WTC11 (cell line): ENCODE results near the gene CDC20. TPM values are rescaled to one million over a fixed set of nuclear protein-coding genes. Genes with fewer than 3 reads are reported as not detected.

Source experiments
- ATAC-seq: fragments of 200-7000 bp; cut with Tn5 transposase; 2 replicates; pipeline ENCODE4 v1.10.0; 2021; ENCODE audit warnings: mild to moderate bottlenecking, moderate library complexity
- Bru-seq: library from RNA; stranded (reverse); fragments of 400-500 nt; gene quantifications from one replicate; lab custom pipeline; 2021; lab: Mats Ljungman, UMichigan
- CTCF ChIA-PET: fragments of 300-600 bp; sonication (Branson Sonifier 250); formaldehyde crosslinking; loops from one replicate; lab custom pipeline; 2021; ENCODE audit warnings: antibody characterized with exemption; lab: Charles Lee
- POLR2A ChIA-PET: fragments of 350-600 bp; sonication (Branson Sonifier 250); formaldehyde crosslinking; loops from one replicate; lab custom pipeline; 2021; ENCODE audit warnings: antibody characterized with exemption; lab: Charles Lee
- DNase-seq: peaks from one replicate; pipeline ENCODE4 v3.0.0; 2021; ENCODE audit warnings: low spot score
- H3K27ac Mint-ChIP-seq: 2 replicates; pipeline ENCODE4 v1.8.0; 2021; ENCODE audit warnings: mixed read lengths
- H3K27me3 Mint-ChIP-seq: 2 replicates; pipeline ENCODE4 v1.8.0; 2021; ENCODE audit warnings: low read depth, mild to moderate bottlenecking, moderate library complexity, mixed read lengths
- H3K36me3 Mint-ChIP-seq: 2 replicates; pipeline ENCODE4 v1.8.0; 2021; ENCODE audit warnings: mixed read lengths
- H3K4me1 Mint-ChIP-seq: 2 replicates; pipeline ENCODE4 v1.8.0; 2022; ENCODE audit warnings: mixed read lengths
- H3K4me3 Mint-ChIP-seq: 2 replicates; pipeline ENCODE4 v1.8.0; 2021; ENCODE audit warnings: mild to moderate bottlenecking, moderate library complexity, mixed read lengths
- H3K9me3 Mint-ChIP-seq: 2 replicates; pipeline ENCODE4 v1.8.0; 2021; ENCODE audit warnings: mixed read lengths
- CREB1 ChIP-seq: sonication (generic); formaldehyde crosslinking; IDR thresholded peaks from 2 replicates; pipeline ENCODE4 v1.8.0; 2023; ENCODE audit warnings: mild to moderate bottlenecking, missing genetic modification reagents
- CREM ChIP-seq: sonication (generic); formaldehyde crosslinking; IDR thresholded peaks from 2 replicates; pipeline ENCODE4 v1.8.1; 2022; ENCODE audit warnings: mild to moderate bottlenecking, missing genetic modification reagents, moderate library complexity
- ETV6 ChIP-seq: sonication (generic); formaldehyde crosslinking; IDR thresholded peaks from 2 replicates; pipeline ENCODE4 v1.8.1; 2022; ENCODE audit warnings: mild to moderate bottlenecking, missing genetic modification reagents
- FOXP1 ChIP-seq: sonication (generic); formaldehyde crosslinking; IDR thresholded peaks from 2 replicates; pipeline ENCODE4 v1.8.0; 2022; ENCODE audit warnings: missing genetic modification reagents, mild to moderate bottlenecking, moderate library complexity, borderline replicate concordance
- GABPB1 ChIP-seq: sonication (generic); formaldehyde crosslinking; IDR thresholded peaks from 2 replicates; pipeline ENCODE4 v1.8.1; 2023; ENCODE audit warnings: mild to moderate bottlenecking, missing genetic modification reagents
- IRF2 ChIP-seq: sonication (generic); formaldehyde crosslinking; IDR thresholded peaks from 2 replicates; pipeline ENCODE4 v1.8.0; 2022; ENCODE audit warnings: low read depth, missing genetic modification reagents, borderline replicate concordance
- JAZF1 ChIP-seq: fragments of 250-450 bp; sonication (Bioruptor Pico); IDR thresholded peaks from 2 replicates; pipeline ENCODE4 v1.9.0; 2021; ENCODE audit warnings: moderate library complexity, mild to moderate bottlenecking, inconsistent platforms
- KAT7 ChIP-seq: sonication (generic); formaldehyde crosslinking; IDR thresholded peaks from 2 replicates; pipeline ENCODE4 v1.8.1; 2023; ENCODE audit warnings: missing genetic modification reagents, mild to moderate bottlenecking, borderline replicate concordance
- NFE2L1 ChIP-seq: sonication (generic); formaldehyde crosslinking; IDR thresholded peaks from 2 replicates; pipeline ENCODE4 v1.8.1; 2023; ENCODE audit warnings: missing genetic modification reagents
- PRRX2 ChIP-seq: fragments of 250-450 bp; sonication (Bioruptor Pico); IDR thresholded peaks from 2 replicates; pipeline ENCODE4 v1.8.0; 2021; ENCODE audit warnings: mild to moderate bottlenecking
- RELA ChIP-seq: sonication (generic); formaldehyde crosslinking; IDR thresholded peaks from 2 replicates; pipeline ENCODE4 v1.8.1; 2022; ENCODE audit warnings: missing genetic modification reagents, mild to moderate bottlenecking, borderline replicate concordance
- TP53 ChIP-seq: sonication (generic); formaldehyde crosslinking; IDR thresholded peaks from 2 replicates; pipeline ENCODE4 v1.8.1; 2023; ENCODE audit warnings: mild to moderate bottlenecking, missing genetic modification reagents
- ZBTB21 ChIP-seq: sonication (generic); formaldehyde crosslinking; IDR thresholded peaks from 2 replicates; pipeline ENCODE4 v1.8.1; 2023; ENCODE audit warnings: mild to moderate bottlenecking, missing genetic modification reagents, borderline replicate concordance
- ZNF121 ChIP-seq: sonication (generic); formaldehyde crosslinking; IDR thresholded peaks from 2 replicates; pipeline ENCODE4 v1.8.0; 2023; ENCODE audit warnings: missing genetic modification reagents
- ZNF232 ChIP-seq: sonication (generic); formaldehyde crosslinking; IDR thresholded peaks from 2 replicates; pipeline ENCODE4 v1.8.0; 2022; ENCODE audit warnings: mild to moderate bottlenecking, missing genetic modification reagents
- ZNF423 ChIP-seq: fragments of 250-450 bp; sonication (Bioruptor Pico); IDR thresholded peaks from 2 replicates; pipeline ENCODE4 v2.1.2; 2022; ENCODE audit warnings: mild to moderate bottlenecking, moderate library complexity
- long read RNA-seq, 3 experiments: library from RNA in 1 of 3; library from capped mRNA in 1 of 3; library from polyadenylated mRNA in 1 of 3; unstranded in 2 of 3; stranded (forward) in 1 of 3; transcript quantifications; one replicate each; pipeline ENCODE4 v2.0.0, GENCODE V29; 2021
- total RNA-seq: library from RNA; stranded (reverse); gene quantifications from 3 replicates; pipeline ENCODE4 v1.2.3, GENCODE V29; 2021
- TF ChIP-seq, protein P1 (sequence below): fragments of 200-600 bp; IDR thresholded peaks from 2 replicates; pipeline ENCODE4 v1.8.0; 2022; ENCODE audit warnings: antibody characterized with exemption
- TF ChIP-seq, protein P2 (sequence below): fragments of 250-450 bp; sonication (Bioruptor Pico); IDR thresholded peaks from 2 replicates; pipeline ENCODE4 v1.9.0; 2021; ENCODE audit warnings: moderate library complexity, mild to moderate bottlenecking, inconsistent platforms, borderline replicate concordance
- TF ChIP-seq, protein P3 (sequence below): sonication (generic); formaldehyde crosslinking; IDR thresholded peaks from 2 replicates; pipeline ENCODE4 v1.8.1; 2022; ENCODE audit warnings: mild to moderate bottlenecking, moderate library complexity, missing genetic modification reagents
- TF ChIP-seq, protein P4 (sequence below): sonication (generic); formaldehyde crosslinking; IDR thresholded peaks from 2 replicates; pipeline ENCODE4 v1.8.1; 2022; ENCODE audit warnings: low read depth, mild to moderate bottlenecking, moderate library complexity, missing genetic modification reagents, borderline replicate concordance
- TF ChIP-seq, protein P5 (sequence below): sonication (generic); formaldehyde crosslinking; conservative IDR thresholded peaks from 2 replicates; pipeline ENCODE4 v1.8.1; 2023; ENCODE audit warnings: mild to moderate bottlenecking, low read depth, missing genetic modification reagents, moderate library complexity
- TF ChIP-seq, protein P6 (sequence below): sonication (generic); formaldehyde crosslinking; IDR thresholded peaks from 2 replicates; pipeline ENCODE4 v1.8.1; 2023; ENCODE audit warnings: mild to moderate bottlenecking, missing genetic modification reagents
- TF ChIP-seq, protein P7 (sequence below): sonication (generic); formaldehyde crosslinking; IDR thresholded peaks from 2 replicates; pipeline ENCODE4 v1.8.1; 2023; ENCODE audit warnings: mild to moderate bottlenecking, moderate library complexity, missing genetic modification reagents

Gene CDC20
- total RNA-seq (246 to 280 TPM (median 265 TPM) in 3 replicates), Bru-seq, nascent RNA (percentile 95 among the genes with signal in this experiment)
- long read RNA-seq, experiment 1, transcript CDC20-202 (10 exons, 1,777 nt): minor isoform, 143 of 1,030 reads
- long read RNA-seq, experiment 1, transcript CDC20-201 (11 exons, 1,675 nt): major isoform, 816 of 1,030 reads
- long read RNA-seq, experiment 1, partial matches to known transcripts: 30 of 1,030 reads
- long read RNA-seq, experiment 1, other reads (novel, unspliced or antisense): 37 of 1,030 reads
- long read RNA-seq, experiment 2, transcript CDC20-201 (11 exons, 1,675 nt): minor isoform, 49 of 322 reads
- long read RNA-seq, experiment 2, transcript CDC20-204 (3 exons, 422 nt): minor isoform, 5 of 322 reads
- long read RNA-seq, experiment 2, transcript CDC20-202 (10 exons, 1,777 nt): major isoform, 137 of 322 reads
- long read RNA-seq, experiment 2, partial matches to known transcripts: 96 of 322 reads
- long read RNA-seq, experiment 2, other reads (novel, unspliced or antisense): 35 of 322 reads
- long read RNA-seq, experiment 3, transcript CDC20-202 (10 exons, 1,777 nt): minor isoform, 69 of 744 reads
- long read RNA-seq, experiment 3, transcript CDC20-201 (11 exons, 1,675 nt): major isoform, 639 of 744 reads
- long read RNA-seq, experiment 3, partial matches to known transcripts: 13 of 744 reads
- long read RNA-seq, experiment 3, other reads (novel, unspliced or antisense): 23 of 744 reads

DNA sequence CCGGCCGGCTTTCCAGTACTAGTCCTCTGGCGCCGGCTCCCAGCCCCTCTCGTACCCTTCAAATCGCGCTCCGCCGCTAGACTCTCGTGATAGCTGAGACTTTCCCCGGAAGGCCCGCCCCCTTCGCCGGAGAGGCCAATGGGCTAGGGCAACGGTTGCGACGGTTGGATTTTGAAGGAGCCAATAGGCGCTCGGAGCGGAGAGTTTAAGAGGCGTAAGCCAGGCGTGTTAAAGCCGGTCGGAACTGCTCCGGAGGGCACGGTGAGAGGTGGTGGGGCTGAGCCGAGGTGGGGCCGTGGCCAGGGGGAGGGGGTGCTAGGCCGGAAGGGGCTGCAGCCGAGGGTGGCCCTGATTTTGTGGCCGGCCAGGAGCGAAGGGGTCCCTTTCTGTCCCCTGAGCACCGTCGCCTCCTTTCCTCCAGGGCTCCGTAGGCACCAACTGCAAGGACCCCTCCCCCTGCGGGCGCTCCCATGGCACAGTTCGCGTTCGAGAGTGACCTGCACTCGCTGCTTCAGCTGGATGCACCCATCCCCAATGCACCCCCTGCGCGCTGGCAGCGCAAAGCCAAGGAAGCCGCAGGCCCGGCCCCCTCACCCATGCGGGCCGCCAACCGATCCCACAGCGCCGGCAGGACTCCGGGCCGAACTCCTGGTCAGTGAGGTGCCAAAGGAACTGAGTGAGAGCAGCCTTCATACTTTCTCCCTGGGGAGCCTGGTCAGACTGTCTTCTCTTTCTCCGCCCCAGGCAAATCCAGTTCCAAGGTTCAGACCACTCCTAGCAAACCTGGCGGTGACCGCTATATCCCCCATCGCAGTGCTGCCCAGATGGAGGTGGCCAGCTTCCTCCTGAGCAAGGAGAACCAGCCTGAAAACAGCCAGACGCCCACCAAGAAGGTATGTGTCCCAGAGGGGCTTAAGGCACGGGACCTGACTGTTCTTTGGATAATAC lies at the start of gene CDC20:
Gene CDC20, plus strand, starts transcription at position 236 of the 948 bp plus-strand sequence. Its CDS starts 235 bp downstream, at position 471.
- peak within 1 kb of the TSS; percentile 99 for H3K27ac Mint-ChIP-seq
- POLR2A ChIA-PET: interaction anchor here (0.6 to 2.5 kb wide), 22 partner anchors 9 to 513 kb away, joined by 3 to 21 read pairs (median 5); partner anchors contain the start of genes C1orf210, ELOVL1, KDM4A and MED8
- peaks cover 54% of the 10 kb centered on the region for H3K36me3 Mint-ChIP-seq
- peaks cover 29% of the 10 kb centered on the region for H3K4me1 Mint-ChIP-seq
- ATAC-seq: peak; percentile 97
- H3K9me3 Mint-ChIP-seq: no peaks in the 10 kb centered on the region
- peak; percentile 100 for DNase-seq
- H3K27me3 Mint-ChIP-seq: no peaks in the 10 kb centered on the region
- H3K4me3 Mint-ChIP-seq: peak within 1 kb of the TSS; percentile 93
- CTCF ChIA-PET: interaction anchor here (0.6 to 2.8 kb wide), 29 partner anchors 9 to 576 kb away, joined by 3 to 37 read pairs (median 5); partner anchors contain the start of genes C1orf210, CFAP57, EBNA1BP2 and ELOVL1
- TF ChIP-seq, protein P1, sequence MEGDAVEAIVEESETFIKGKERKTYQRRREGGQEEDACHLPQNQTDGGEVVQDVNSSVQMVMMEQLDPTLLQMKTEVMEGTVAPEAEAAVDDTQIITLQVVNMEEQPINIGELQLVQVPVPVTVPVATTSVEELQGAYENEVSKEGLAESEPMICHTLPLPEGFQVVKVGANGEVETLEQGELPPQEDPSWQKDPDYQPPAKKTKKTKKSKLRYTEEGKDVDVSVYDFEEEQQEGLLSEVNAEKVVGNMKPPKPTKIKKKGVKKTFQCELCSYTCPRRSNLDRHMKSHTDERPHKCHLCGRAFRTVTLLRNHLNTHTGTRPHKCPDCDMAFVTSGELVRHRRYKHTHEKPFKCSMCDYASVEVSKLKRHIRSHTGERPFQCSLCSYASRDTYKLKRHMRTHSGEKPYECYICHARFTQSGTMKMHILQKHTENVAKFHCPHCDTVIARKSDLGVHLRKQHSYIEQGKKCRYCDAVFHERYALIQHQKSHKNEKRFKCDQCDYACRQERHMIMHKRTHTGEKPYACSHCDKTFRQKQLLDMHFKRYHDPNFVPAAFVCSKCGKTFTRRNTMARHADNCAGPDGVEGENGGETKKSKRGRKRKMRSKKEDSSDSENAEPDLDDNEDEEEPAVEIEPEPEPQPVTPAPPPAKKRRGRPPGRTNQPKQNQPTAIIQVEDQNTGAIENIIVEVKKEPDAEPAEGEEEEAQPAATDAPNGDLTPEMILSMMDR: no peak
- TF ChIP-seq JAZF1 (CRISPR knock-in tag) (no peak), ZBTB21 (no peak), ZNF121 (CRISPR knock-in tag) (no peak), RELA (CRISPR knock-in tag) (no peak), ETV6 (CRISPR knock-in tag) (peak; percentile 52), CREB1 (CRISPR knock-in tag) (peak; percentile 11; the same call in 1 of the 2 replicates), ZNF232 (CRISPR knock-in tag) (0 out of 2 replicates have a peak, but pooled peaks have one; percentile 32), CREM (0 out of 2 replicates have a peak, but pooled peaks have one; percentile 41), ZNF423 (CRISPR knock-in tag) (no peak), IRF2 (CRISPR knock-in tag) (no peak), FOXP1 (CRISPR knock-in tag) (no peak), GABPB1 (peak; percentile 87), PRRX2 (no peak), TP53 (CRISPR knock-in tag) (no peak), KAT7 (CRISPR knock-in tag) (no peak), NFE2L1 (CRISPR knock-in tag) (no peak)
- TF ChIP-seq, protein P2, sequence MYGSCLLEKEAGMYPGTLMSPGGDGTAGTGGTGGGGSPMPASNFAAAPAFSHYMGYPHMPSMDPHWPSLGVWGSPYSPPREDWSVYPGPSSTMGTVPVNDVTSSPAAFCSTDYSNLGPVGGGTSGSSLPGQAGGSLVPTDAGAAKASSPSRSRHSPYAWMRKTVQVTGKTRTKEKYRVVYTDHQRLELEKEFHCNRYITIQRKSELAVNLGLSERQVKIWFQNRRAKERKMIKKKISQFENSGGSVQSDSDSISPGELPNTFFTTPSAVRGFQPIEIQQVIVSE (CRISPR knock-in tag): no peak
- TF ChIP-seq, protein P3, sequence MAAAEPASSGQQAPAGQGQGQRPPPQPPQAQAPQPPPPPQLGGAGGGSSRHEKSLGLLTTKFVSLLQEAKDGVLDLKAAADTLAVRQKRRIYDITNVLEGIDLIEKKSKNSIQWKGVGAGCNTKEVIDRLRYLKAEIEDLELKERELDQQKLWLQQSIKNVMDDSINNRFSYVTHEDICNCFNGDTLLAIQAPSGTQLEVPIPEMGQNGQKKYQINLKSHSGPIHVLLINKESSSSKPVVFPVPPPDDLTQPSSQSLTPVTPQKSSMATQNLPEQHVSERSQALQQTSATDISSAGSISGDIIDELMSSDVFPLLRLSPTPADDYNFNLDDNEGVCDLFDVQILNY: peak; percentile 48; the same call in 1 of the 2 replicates
- TF ChIP-seq, protein P4, sequence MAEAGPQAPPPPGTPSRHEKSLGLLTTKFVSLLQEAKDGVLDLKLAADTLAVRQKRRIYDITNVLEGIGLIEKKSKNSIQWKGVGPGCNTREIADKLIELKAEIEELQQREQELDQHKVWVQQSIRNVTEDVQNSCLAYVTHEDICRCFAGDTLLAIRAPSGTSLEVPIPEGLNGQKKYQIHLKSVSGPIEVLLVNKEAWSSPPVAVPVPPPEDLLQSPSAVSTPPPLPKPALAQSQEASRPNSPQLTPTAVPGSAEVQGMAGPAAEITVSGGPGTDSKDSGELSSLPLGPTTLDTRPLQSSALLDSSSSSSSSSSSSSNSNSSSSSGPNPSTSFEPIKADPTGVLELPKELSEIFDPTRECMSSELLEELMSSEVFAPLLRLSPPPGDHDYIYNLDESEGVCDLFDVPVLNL (CRISPR knock-in tag): peak; percentile 75; the same call in 1 of the 2 replicates
- TF ChIP-seq, protein P5, sequence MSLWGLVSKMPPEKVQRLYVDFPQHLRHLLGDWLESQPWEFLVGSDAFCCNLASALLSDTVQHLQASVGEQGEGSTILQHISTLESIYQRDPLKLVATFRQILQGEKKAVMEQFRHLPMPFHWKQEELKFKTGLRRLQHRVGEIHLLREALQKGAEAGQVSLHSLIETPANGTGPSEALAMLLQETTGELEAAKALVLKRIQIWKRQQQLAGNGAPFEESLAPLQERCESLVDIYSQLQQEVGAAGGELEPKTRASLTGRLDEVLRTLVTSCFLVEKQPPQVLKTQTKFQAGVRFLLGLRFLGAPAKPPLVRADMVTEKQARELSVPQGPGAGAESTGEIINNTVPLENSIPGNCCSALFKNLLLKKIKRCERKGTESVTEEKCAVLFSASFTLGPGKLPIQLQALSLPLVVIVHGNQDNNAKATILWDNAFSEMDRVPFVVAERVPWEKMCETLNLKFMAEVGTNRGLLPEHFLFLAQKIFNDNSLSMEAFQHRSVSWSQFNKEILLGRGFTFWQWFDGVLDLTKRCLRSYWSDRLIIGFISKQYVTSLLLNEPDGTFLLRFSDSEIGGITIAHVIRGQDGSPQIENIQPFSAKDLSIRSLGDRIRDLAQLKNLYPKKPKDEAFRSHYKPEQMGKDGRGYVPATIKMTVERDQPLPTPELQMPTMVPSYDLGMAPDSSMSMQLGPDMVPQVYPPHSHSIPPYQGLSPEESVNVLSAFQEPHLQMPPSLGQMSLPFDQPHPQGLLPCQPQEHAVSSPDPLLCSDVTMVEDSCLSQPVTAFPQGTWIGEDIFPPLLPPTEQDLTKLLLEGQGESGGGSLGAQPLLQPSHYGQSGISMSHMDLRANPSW: no peak
- TF ChIP-seq, protein P6, sequence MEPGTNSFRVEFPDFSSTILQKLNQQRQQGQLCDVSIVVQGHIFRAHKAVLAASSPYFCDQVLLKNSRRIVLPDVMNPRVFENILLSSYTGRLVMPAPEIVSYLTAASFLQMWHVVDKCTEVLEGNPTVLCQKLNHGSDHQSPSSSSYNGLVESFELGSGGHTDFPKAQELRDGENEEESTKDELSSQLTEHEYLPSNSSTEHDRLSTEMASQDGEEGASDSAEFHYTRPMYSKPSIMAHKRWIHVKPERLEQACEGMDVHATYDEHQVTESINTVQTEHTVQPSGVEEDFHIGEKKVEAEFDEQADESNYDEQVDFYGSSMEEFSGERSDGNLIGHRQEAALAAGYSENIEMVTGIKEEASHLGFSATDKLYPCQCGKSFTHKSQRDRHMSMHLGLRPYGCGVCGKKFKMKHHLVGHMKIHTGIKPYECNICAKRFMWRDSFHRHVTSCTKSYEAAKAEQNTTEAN (CRISPR knock-in tag): no peak
- TF ChIP-seq, protein P7, sequence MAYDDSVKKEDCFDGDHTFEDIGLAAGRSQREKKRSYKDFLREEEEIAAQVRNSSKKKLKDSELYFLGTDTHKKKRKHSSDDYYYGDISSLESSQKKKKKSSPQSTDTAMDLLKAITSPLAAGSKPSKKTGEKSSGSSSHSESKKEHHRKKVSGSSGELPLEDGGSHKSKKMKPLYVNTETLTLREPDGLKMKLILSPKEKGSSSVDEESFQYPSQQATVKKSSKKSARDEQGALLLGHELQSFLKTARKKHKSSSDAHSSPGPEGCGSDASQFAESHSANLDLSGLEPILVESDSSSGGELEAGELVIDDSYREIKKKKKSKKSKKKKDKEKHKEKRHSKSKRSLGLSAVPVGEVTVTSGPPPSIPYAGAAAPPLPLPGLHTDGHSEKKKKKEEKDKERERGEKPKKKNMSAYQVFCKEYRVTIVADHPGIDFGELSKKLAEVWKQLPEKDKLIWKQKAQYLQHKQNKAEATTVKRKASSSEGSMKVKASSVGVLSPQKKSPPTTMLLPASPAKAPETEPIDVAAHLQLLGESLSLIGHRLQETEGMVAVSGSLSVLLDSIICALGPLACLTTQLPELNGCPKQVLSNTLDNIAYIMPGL (CRISPR knock-in tag): 0 out of 2 replicates have a peak, but pooled peaks have one; percentile 76
